HepG2 (cell line): ENCODE results near the gene CERT1. TPM values are rescaled to one million over a fixed set of nuclear protein-coding genes. Genes with fewer than 3 reads are reported as not detected.

ENCODE experiments used
- ARNTL ChIP-seq: sonication (generic); formaldehyde crosslinking; IDR thresholded peaks from 2 replicates; pipeline ENCODE4 v1.4.0; 2020; ENCODE audit warnings: mild to moderate bottlenecking, missing genetic modification reagents
- BCL6 ChIP-seq: IDR thresholded peaks from 2 replicates; pipeline ENCODE4 v1.6.1; 2016; ENCODE audit warnings: missing genetic modification reagents, missing compliant biosample characterization
- CREB1 ChIP-seq, 2 experiments: fragments of 450-650 bp in 1 of 2; IDR thresholded peaks; 2 replicates each; pipeline ENCODE4 v1.6.1; 2016 to 2017; ENCODE audit warnings: control low read depth in 1 of 2, mild to moderate bottlenecking in 1 of 2, missing compliant biosample characterization in 1 of 2, missing genetic modification characterization in 1 of 2
- ESRRA ChIP-seq: sonication (generic); formaldehyde crosslinking; IDR thresholded peaks from 2 replicates; pipeline ENCODE4 v1.5.1; 2020; ENCODE audit warnings: mild to moderate bottlenecking, low read depth, missing genetic modification reagents
- ETV5 ChIP-seq: IDR thresholded peaks from 2 replicates; pipeline ENCODE4 v1.6.1; 2018; ENCODE audit warnings: missing biosample characterization, missing genetic modification reagents, inconsistent platforms, borderline replicate concordance
- FOXJ3 ChIP-seq: sonication (generic); formaldehyde crosslinking; IDR thresholded peaks from 2 replicates; pipeline ENCODE4 v1.4.0; 2020; ENCODE audit warnings: missing genetic modification reagents, mild to moderate bottlenecking, borderline replicate concordance
- HMGXB3 ChIP-seq: sonication (generic); formaldehyde crosslinking; IDR thresholded peaks from 2 replicates; pipeline ENCODE4 v1.4.0; 2020; ENCODE audit warnings: missing genetic modification reagents, borderline replicate concordance
- HMGXB4 ChIP-seq, 2 experiments: sonication (generic) in 1 of 2; formaldehyde crosslinking in 1 of 2; IDR thresholded peaks; 2 replicates each; pipeline versions ENCODE4 v1.4.0 to v1.6.1; 2018 to 2020; ENCODE audit warnings: missing genetic modification reagents in 2 of 2, borderline replicate concordance in 1 of 2, low read depth in 1 of 2, mild to moderate bottlenecking in 1 of 2, missing biosample characterization in 1 of 2
- RFX1 ChIP-seq: fragments of 450-650 bp; IDR thresholded peaks from 2 replicates; pipeline ENCODE4 v1.6.1; 2017
- SRY ChIP-seq: sonication (generic); formaldehyde crosslinking; IDR thresholded peaks from 2 replicates; pipeline ENCODE4 v1.8.0; 2022; ENCODE audit warnings: mild to moderate bottlenecking, missing genetic modification reagents
- ZBTB38 ChIP-seq: sonication (generic); formaldehyde crosslinking; IDR thresholded peaks from 2 replicates; pipeline ENCODE4 v1.5.1; 2020; ENCODE audit warnings: mild to moderate bottlenecking, missing genetic modification reagents
- ZKSCAN8 ChIP-seq: IDR thresholded peaks from 2 replicates; pipeline ENCODE4 v1.6.1; 2016; ENCODE audit warnings: borderline replicate concordance, missing genetic modification reagents, missing compliant biosample characterization
- ZNF331 ChIP-seq: sonication (generic); formaldehyde crosslinking; IDR thresholded peaks from 2 replicates; pipeline ENCODE4 v1.4.0; 2020; ENCODE audit warnings: missing genetic modification reagents
- ZNF350 ChIP-seq: sonication (generic); formaldehyde crosslinking; IDR thresholded peaks from 2 replicates; pipeline ENCODE4 v1.4.0; 2020; ENCODE audit warnings: mild to moderate bottlenecking, low read depth, missing genetic modification reagents, borderline replicate concordance
- ZNF512B ChIP-seq: sonication (generic); formaldehyde crosslinking; IDR thresholded peaks from 2 replicates; pipeline ENCODE4 v1.5.1; 2020; ENCODE audit warnings: missing genetic modification reagents, mild to moderate bottlenecking, borderline replicate concordance
- ZNF547 ChIP-seq: sonication (generic); formaldehyde crosslinking; IDR thresholded peaks from 2 replicates; pipeline ENCODE4 v1.5.1; 2020; ENCODE audit warnings: mild to moderate bottlenecking, missing genetic modification reagents
- ZNF574 ChIP-seq: sonication (generic); formaldehyde crosslinking; IDR thresholded peaks from 2 replicates; pipeline ENCODE4 v1.4.0; 2020; ENCODE audit warnings: missing genetic modification reagents
- polyA plus RNA-seq, 8 experiments: library from polyadenylated mRNA; depleted of rRNA in 3 of 8; stranded (reverse) in 7 of 8; unstranded in 1 of 8; fragments of >200 nt; fragmentation: Illumina TruSeq in 4 of 8; extraction: Trizol in 4 of 8; gene quantifications; 2 replicates each; pipeline versions ENCODE4 v1.2.1 to v1.2.3, GENCODE V29; 2011 to 2016; ENCODE audit warnings: low read depth in 4 of 8, missing spikeins in 1 of 8, mixed read lengths in 1 of 8; ENCODE audit not compliant: insufficient read depth in 1 of 8
- total RNA-seq, 5 experiments: library from RNA; depleted of rRNA; stranded (reverse); fragments of >200 nt; fragmentation: Illumina TruSeq; extraction: Trizol; gene quantifications; 2 replicates each; pipeline ENCODE4 v1.2.3, GENCODE V29; 2016; ENCODE audit warnings: low read depth in 1 of 5

The CERT1 gene
- total and polyA plus RNA-seq, 2 of the 13 experiments (the other 11 are each of a cell fraction or from before 2014, with no cell fraction given) = 8.2 to 12.7 TPM

- TF ChIP-seq HMGXB3 (no peak), HMGXB4 (CRISPR knock-in tag; IDR thresholded peaks at IDR 0.05; ENCODE audit: borderline replicate concordance in 1 of 2, low read depth in 1 of 2) (no peak), CREB1 (IDR thresholded peaks at IDR 0.05) (0 out of 2 replicates have a peak, but pooled peaks have one; percentile 11), CREB1 (CRISPR knock-in tag; IDR thresholded peaks at IDR 0.05) (no peak), ARNTL (peak; percentile 88), ZBTB38 (CRISPR knock-in tag) (0 out of 2 replicates have a peak, but pooled peaks have one; percentile 30), RFX1 (no peak), ZNF574 (CRISPR knock-in tag) (0 out of 2 replicates have a peak, but pooled peaks have one; percentile 26), ZNF350 (CRISPR knock-in tag) (peak; percentile 45; the same call in 1 of the 2 replicates), ZNF547 (CRISPR knock-in tag) (no peak), ZNF331 (CRISPR knock-in tag) (peak; percentile 52), FOXJ3 (CRISPR knock-in tag) (peak; percentile 39; the same call in 1 of the 2 replicates), ZNF512B (no peak), ETV5 (CRISPR knock-in tag) (peak; percentile 42; the same call in 1 of the 2 replicates), ESRRA (CRISPR knock-in tag) (peak; percentile 81), SRY (0 out of 2 replicates have a peak, but pooled peaks have one; percentile 36), ZKSCAN8 (no peak; the same call in 1 of the 2 replicates), BCL6 (CRISPR knock-in tag) (peak; percentile 47; the same call in 1 of the 2 replicates)
These were observed 137.0 kb downstream of the CERT1 start (continued) for GRCh38 chr5:75374394-75374814.
